Mesothelial cell of epicardium (in vitro differentiated cells): Measurements from ENCODE around the gene FAM124B. TPM values are rescaled to one million over a fixed set of nuclear protein-coding genes. Genes with fewer than 3 reads are reported as not detected.

ENCODE experiments used
- DNase-seq, 2 experiments: peaks; one replicate each; pipeline ENCODE4 v3.0.0; 2021; ENCODE audit warnings: low spot score in 2 of 2; ENCODE audit not compliant: unreplicated experiment in 2 of 2
- H3K27ac Mint-ChIP-seq: 2 replicates; pipeline ENCODE4 v1.8.0; 2021; ENCODE audit warnings: mixed read lengths
- H3K27me3 Mint-ChIP-seq: 2 replicates; pipeline ENCODE4 v1.8.0; 2021; ENCODE audit warnings: low read depth, mixed read lengths
- H3K36me3 Mint-ChIP-seq: 2 replicates; pipeline ENCODE4 v1.8.0; 2021; ENCODE audit warnings: mixed read lengths
- H3K4me1 Mint-ChIP-seq: 2 replicates; pipeline ENCODE4 v1.8.0; 2021; ENCODE audit warnings: mixed read lengths
- H3K4me3 Mint-ChIP-seq: 2 replicates; pipeline ENCODE4 v1.8.0; 2021; ENCODE audit warnings: mild to moderate bottlenecking, moderate library complexity, mixed read lengths
- H3K9me3 Mint-ChIP-seq: 2 replicates; pipeline ENCODE4 v1.8.0; 2021; ENCODE audit warnings: mixed read lengths
- CTCF ChIP-seq: fragments of 200-600 bp; sonication (generic); IDR thresholded peaks from one replicate; pipeline ENCODE4 v1.5.0; 2021; ENCODE audit warnings: antibody characterized with exemption; ENCODE audit not compliant: unreplicated experiment
- total RNA-seq: library from RNA; stranded (reverse); gene quantifications from 3 replicates; pipeline ENCODE4 v1.2.1, GENCODE V29; 2021

FAM124B gene
- total RNA-seq, 1 donor from 2014 or later: not detected

DNA sequence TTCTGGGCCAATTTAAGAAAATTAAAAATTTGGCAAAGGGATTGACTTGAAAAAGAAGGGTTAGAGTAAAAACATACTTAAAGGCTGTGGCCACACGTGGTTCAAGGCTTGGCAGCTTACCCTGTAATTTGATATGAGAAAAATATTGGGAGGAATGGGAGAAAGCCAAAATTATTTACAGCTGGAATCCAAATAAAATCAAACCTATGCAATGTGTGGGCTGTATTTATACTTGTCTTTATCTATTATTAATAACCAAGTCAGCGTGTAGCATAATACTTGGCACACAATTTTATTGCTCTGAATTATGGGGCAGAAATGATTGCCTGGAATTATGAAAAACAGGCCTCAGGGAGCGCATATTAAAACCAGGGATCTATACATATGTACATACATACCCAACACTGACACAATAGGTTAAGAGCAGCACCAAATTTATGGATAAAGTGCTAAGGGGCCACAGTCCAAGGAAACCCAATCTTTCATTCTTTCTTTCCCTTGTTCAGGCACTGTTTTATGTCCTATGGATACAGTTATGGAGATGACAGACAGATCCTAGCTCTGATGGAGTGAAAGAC is 35.6 kb downstream of the FAM124B start:
- H3K36me3 Mint-ChIP-seq: no peaks in the 10 kb centered on the region
- H3K27ac Mint-ChIP-seq: no peak overlapping the region
- TF ChIP-seq CTCF: no peak
- H3K27me3 Mint-ChIP-seq: peaks cover 1% of the 10 kb centered on the region
- no peak for DNase-seq
- peaks cover 8% of the 10 kb centered on the region for H3K4me1 Mint-ChIP-seq
- H3K4me3 Mint-ChIP-seq: no peak overlapping the region
- H3K9me3 Mint-ChIP-seq: no peaks in the 10 kb centered on the region

- H3K9me3 Mint-ChIP-seq: no peaks in the 10 kb centered on the region
- no peak for TF ChIP-seq CTCF
- H3K27ac Mint-ChIP-seq: no peak overlapping the region
- no peak overlapping the region for H3K4me3 Mint-ChIP-seq
- no peaks in the 10 kb centered on the region for H3K36me3 Mint-ChIP-seq
- peaks cover 8% of the 10 kb centered on the region for H3K4me1 Mint-ChIP-seq
- peaks cover 1% of the 10 kb centered on the region for H3K27me3 Mint-ChIP-seq
- no peak for DNase-seq
These were observed 36.6 kb downstream of the FAM124B start for GRCh38 chr2:224365331-224365730.

GRCh38 chr2:224363281-224363680 is 38.6 kb downstream of the FAM124B start:
- H3K4me3 Mint-ChIP-seq: no peak overlapping the region
- no peak for DNase-seq
- no peaks in the 10 kb centered on the region for H3K36me3 Mint-ChIP-seq
- no peaks in the 10 kb centered on the region for H3K9me3 Mint-ChIP-seq
- no peak overlapping the region for H3K27ac Mint-ChIP-seq
- H3K4me1 Mint-ChIP-seq: peaks cover 8% of the 10 kb centered on the region
- TF ChIP-seq CTCF: no peak
- peaks cover 1% of the 10 kb centered on the region for H3K27me3 Mint-ChIP-seq

GRCh38 chr2:224362094-224362493 is 39.8 kb downstream of the FAM124B start:
- Mint-ChIP-seq H3K27me3 (peaks cover 1% of the 10 kb centered on the region), H3K4me3 (no peak overlapping the region), H3K4me1 (peaks cover 8% of the 10 kb centered on the region), H3K36me3 (no peaks in the 10 kb centered on the region), H3K9me3 (no peaks in the 10 kb centered on the region), H3K27ac (no peak overlapping the region)
- TF ChIP-seq CTCF: no peak
- DNase-seq: no peak

GRCh38 chr2:224360801-224361251 is 41.1 kb downstream of the FAM124B start:
- Mint-ChIP-seq H3K4me3 (no peak overlapping the region), H3K36me3 (no peaks in the 10 kb centered on the region)

More at GRCh38 chr2:224360801-224361251, 41.1 kb downstream of the FAM124B start:
- Mint-ChIP-seq H3K4me1 (peaks cover under 1% of the 10 kb centered on the region), H3K9me3 (no peaks in the 10 kb centered on the region), H3K27me3 (peaks cover 2% of the 10 kb centered on the region), H3K27ac (no peak overlapping the region)
- DNase-seq: no peak
- no peak for TF ChIP-seq CTCF
